ENCODE data around the gene SPX.

SPX gene

DNA sequence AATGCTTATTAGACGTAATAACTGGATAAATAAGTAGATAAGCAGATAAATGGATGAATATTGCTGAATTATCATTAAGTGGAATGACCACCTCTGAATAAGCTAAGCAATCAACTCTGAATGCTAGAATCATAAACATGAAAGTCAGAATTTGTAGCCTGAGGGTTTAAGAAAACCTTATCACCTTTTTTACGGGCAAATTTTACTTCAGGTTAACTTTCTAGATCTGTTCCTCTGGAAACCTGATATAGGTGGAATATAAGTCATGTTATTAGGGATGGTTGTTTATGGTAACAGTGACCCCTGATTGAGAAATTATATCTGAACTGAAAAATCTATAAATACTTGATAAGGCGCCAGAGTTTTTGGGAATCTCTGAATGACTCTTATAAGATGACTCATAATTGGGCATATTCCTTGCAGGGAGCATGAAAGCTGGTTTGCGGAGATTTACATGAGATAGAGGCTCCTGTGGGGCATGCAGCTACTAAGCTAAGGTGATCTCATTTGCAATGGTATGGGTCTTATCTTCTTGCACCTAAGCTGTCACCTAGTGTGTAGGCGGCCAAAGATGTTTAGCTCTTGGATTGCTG, 12.1 kb downstream of the SPX start:
- no peak for DNase-seq (ENCODE audit: extremely low read depth, insufficient read length)
- Histone ChIP-seq H3K36me3 (ENCODE audit: control insufficient read depth, insufficient read depth, low read length) (no peaks in the 10 kb centered on the region), H3K27me3 (replicated peaks; ENCODE audit: control insufficient read depth, insufficient read depth, low read length) (no peaks in the 10 kb centered on the region), H3K4me3 (replicated peaks; ENCODE audit: low read depth, low read length) (no peak overlapping the region)
- TF ChIP-seq, protein P1, sequence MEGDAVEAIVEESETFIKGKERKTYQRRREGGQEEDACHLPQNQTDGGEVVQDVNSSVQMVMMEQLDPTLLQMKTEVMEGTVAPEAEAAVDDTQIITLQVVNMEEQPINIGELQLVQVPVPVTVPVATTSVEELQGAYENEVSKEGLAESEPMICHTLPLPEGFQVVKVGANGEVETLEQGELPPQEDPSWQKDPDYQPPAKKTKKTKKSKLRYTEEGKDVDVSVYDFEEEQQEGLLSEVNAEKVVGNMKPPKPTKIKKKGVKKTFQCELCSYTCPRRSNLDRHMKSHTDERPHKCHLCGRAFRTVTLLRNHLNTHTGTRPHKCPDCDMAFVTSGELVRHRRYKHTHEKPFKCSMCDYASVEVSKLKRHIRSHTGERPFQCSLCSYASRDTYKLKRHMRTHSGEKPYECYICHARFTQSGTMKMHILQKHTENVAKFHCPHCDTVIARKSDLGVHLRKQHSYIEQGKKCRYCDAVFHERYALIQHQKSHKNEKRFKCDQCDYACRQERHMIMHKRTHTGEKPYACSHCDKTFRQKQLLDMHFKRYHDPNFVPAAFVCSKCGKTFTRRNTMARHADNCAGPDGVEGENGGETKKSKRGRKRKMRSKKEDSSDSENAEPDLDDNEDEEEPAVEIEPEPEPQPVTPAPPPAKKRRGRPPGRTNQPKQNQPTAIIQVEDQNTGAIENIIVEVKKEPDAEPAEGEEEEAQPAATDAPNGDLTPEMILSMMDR (IDR thresholded peaks at IDR 0.05; ENCODE audit: insufficient read depth, low read length, poor library complexity, severe bottlenecking): no peak

DNA sequence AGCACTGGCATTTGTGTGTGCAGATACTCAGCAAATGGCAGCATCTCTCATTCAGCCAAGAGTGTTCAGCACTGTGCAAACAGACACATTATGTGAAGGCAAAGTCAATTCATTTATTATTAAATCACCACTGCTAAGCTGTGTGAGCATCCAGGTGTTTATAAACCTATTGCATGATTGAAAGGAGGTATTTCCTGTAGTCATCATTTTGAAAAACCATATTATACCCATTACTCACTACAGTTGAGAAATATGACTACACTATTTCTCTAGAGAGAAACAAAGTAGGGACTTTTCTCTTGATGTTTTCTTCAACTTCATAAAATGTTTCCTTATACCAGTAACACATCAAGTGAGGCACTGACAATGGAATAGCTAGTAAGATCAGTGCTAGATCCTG, 13.7 kb downstream of the SPX start:
- Histone ChIP-seq H3K27me3 (replicated peaks; ENCODE audit: control insufficient read depth, insufficient read depth, low read length) (no peaks in the 10 kb centered on the region), H3K4me3 (replicated peaks; ENCODE audit: low read depth, low read length) (no peak overlapping the region), H3K36me3 (ENCODE audit: control insufficient read depth, insufficient read depth, low read length) (no peaks in the 10 kb centered on the region)
- TF ChIP-seq, protein P1 (IDR thresholded peaks at IDR 0.05; ENCODE audit: insufficient read depth, low read length, poor library complexity, severe bottlenecking): no peak
- no peak for DNase-seq (ENCODE audit: extremely low read depth, insufficient read length)

DNA sequence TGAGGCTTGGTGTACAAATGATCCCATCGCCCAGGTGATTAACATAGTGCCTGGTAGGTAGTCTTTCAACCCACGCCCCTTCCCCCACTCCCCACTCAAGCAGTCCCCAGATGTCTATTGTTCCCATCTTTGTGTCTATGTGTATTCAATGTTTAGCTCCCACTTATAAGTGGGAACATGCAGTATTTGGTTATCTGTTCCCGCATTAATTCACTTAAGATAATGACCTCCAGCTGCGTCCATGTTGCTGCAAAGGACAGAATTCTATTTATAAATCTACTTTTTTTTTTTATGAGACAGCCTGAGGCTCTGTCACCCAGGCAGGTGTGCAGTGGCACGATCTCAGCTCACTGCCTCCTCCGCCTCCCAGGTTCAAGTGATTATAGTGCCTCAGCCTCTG, 15.7 kb downstream of the SPX start:
- Histone ChIP-seq H3K27me3 (replicated peaks; ENCODE audit: control insufficient read depth, insufficient read depth, low read length) (no peaks in the 10 kb centered on the region), H3K36me3 (ENCODE audit: control insufficient read depth, insufficient read depth, low read length) (no peaks in the 10 kb centered on the region), H3K4me3 (replicated peaks; ENCODE audit: low read depth, low read length) (no peak overlapping the region)
- TF ChIP-seq, protein P1 (IDR thresholded peaks at IDR 0.05; ENCODE audit: insufficient read depth, low read length, poor library complexity, severe bottlenecking): no peak
- no peak for DNase-seq (ENCODE audit: extremely low read depth, insufficient read length)

DNA sequence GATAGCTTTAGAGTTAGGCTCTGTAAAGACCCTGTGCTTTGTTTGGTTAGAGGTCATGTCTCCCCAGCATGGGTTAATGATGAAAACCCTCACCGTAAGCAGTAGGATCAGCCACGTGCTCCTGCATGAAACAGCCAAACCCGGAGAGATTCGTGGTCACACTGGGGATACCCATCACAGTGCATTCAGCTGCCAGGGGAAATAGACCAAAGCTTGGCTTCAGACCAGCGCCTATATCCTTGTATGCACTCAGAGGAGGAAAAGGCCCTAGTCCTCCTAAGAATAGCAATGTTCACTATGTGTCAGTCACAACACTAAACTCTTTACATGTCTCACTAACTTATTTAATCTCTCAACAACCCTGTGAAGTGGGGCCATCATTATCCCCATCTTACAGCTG, 16.3 kb downstream of the SPX start:
- no peak for DNase-seq (ENCODE audit: extremely low read depth, insufficient read length)
- Histone ChIP-seq H3K36me3 (ENCODE audit: control insufficient read depth, insufficient read depth, low read length) (no peaks in the 10 kb centered on the region), H3K4me3 (replicated peaks; ENCODE audit: low read depth, low read length) (no peak overlapping the region), H3K27me3 (replicated peaks; ENCODE audit: control insufficient read depth, insufficient read depth, low read length) (no peaks in the 10 kb centered on the region)
- TF ChIP-seq, protein P1 (IDR thresholded peaks at IDR 0.05; ENCODE audit: insufficient read depth, low read length, poor library complexity, severe bottlenecking): no peak

DNA sequence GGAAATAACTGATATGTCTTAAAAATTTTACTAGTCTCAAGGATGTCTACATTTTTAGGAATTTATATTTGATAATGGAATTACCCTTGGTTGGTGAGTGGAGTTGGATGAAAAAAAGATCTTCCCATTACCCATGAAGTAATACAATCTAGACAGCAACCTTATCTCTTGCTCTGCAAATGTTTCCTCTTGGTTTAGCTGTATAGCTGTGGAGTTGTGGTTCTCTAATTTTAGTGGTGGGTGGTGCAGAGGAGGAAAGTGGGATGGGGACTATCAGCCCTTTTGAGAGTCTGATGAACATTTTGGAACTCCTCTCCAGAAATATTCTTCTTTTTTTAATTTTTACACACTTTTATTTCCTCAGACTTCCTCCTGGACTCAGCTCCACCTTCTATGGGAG, 17.1 kb downstream of the SPX start:
- no peak for DNase-seq (ENCODE audit: extremely low read depth, insufficient read length)
- Histone ChIP-seq H3K4me3 (replicated peaks; ENCODE audit: low read depth, low read length) (no peak overlapping the region), H3K36me3 (ENCODE audit: control insufficient read depth, insufficient read depth, low read length) (no peaks in the 10 kb centered on the region), H3K27me3 (replicated peaks; ENCODE audit: control insufficient read depth, insufficient read depth, low read length) (no peaks in the 10 kb centered on the region)
- TF ChIP-seq, protein P1 (IDR thresholded peaks at IDR 0.05; ENCODE audit: insufficient read depth, low read length, poor library complexity, severe bottlenecking): no peak

DNA sequence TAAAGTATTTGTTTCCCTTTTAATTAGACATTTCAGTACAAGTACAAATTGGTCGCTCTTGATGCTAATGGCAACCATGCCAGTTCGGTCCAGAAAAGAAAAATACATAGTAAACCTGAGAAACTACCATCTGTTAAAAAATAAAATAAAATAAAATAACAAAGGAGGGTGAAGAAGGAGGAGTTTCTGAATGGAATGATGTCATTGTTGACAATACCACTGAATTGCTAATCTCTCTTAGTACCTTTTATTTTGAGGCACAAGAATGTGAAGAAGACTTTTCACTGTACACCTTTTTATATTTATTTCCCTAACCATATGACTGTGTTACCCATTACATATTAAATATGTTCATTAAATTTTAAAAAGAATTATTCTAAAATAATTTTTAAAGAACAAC, 19.5 kb downstream of the SPX start:
- Histone ChIP-seq H3K27me3 (replicated peaks; ENCODE audit: control insufficient read depth, insufficient read depth, low read length) (no peaks in the 10 kb centered on the region), H3K36me3 (ENCODE audit: control insufficient read depth, insufficient read depth, low read length) (no peaks in the 10 kb centered on the region), H3K4me3 (replicated peaks; ENCODE audit: low read depth, low read length) (no peak overlapping the region)
- DNase-seq (ENCODE audit: extremely low read depth, insufficient read length): no peak
- TF ChIP-seq, protein P1 (IDR thresholded peaks at IDR 0.05; ENCODE audit: insufficient read depth, low read length, poor library complexity, severe bottlenecking): no peak
